ENCODE data around the gene ANTXR1. TPM values are rescaled to one million over a fixed set of nuclear protein-coding genes. Genes with fewer than 3 reads are reported as not detected.

ANTXR1 gene
- total and polyA plus RNA-seq, 2 donors (not counting 1 experiment from before 2014, with no cell fraction given): 44.6 to 101 TPM

DNA sequence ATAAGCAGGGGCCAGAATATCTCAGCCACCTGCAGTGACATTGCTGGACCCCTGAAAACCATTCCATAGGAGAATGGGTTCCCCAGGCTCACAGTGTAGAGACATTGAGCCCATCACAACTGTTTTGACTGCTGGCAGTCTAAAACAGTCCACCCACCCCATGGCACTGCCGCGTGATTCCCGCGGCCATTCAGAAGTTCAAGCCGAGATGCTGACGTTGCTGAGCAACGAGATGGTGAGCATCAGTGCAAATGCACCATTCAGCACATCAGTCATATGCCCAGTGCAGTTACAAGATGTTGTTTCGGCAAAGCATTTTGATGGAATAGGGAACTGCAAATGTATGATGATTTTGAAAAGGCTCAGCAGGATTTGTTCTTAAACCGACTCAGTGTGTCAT lies 234.6 kb downstream of the ANTXR1 start:
- H3K36me3 ChIP-seq (ENCODE audit: control insufficient read depth, insufficient read depth, low read length): no peaks in the 10 kb centered on the region
- DNase-seq (ENCODE audit: low read depth in 2 of 2): no peak

DNA sequence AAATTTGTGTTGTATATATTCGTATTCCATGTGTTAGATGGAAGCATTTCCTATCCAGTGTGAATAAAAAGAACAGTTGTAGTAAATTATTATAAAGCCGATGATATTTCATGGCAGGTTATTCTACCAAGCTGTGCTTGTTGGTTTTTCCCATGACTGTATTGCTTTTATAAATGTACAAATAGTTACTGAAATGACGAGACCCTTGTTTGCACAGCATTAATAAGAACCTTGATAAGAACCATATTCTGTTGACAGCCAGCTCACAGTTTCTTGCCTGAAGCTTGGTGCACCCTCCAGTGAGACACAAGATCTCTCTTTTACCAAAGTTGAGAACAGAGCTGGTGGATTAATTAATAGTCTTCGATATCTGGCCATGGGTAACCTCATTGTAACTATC lies 235.3 kb downstream of the ANTXR1 start:
- H3K36me3 ChIP-seq (ENCODE audit: control insufficient read depth, insufficient read depth, low read length): no peaks in the 10 kb centered on the region
- no peaks in the 10 kb centered on the region for H4K20me1 ChIP-seq (ENCODE audit: control insufficient read depth, extremely low read depth, insufficient read depth, low read length)
- H3K9me3 ChIP-seq (ENCODE audit: control insufficient read depth, insufficient read depth, low read depth, low read length): no peaks in the 10 kb centered on the region
- H3K4me3 ChIP-seq (replicated peaks in 1 of 4; ENCODE audit: control extremely low read depth in 1 of 4, insufficient read depth in 1 of 4, low read depth in 3 of 4, low read length in 4 of 4): no peak overlapping the region
- TF ChIP-seq, protein P1, sequence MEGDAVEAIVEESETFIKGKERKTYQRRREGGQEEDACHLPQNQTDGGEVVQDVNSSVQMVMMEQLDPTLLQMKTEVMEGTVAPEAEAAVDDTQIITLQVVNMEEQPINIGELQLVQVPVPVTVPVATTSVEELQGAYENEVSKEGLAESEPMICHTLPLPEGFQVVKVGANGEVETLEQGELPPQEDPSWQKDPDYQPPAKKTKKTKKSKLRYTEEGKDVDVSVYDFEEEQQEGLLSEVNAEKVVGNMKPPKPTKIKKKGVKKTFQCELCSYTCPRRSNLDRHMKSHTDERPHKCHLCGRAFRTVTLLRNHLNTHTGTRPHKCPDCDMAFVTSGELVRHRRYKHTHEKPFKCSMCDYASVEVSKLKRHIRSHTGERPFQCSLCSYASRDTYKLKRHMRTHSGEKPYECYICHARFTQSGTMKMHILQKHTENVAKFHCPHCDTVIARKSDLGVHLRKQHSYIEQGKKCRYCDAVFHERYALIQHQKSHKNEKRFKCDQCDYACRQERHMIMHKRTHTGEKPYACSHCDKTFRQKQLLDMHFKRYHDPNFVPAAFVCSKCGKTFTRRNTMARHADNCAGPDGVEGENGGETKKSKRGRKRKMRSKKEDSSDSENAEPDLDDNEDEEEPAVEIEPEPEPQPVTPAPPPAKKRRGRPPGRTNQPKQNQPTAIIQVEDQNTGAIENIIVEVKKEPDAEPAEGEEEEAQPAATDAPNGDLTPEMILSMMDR (conservative IDR thresholded peaks at IDR 0.05 in 1 of 2, IDR thresholded peaks at IDR 0.05 in 1 of 2; ENCODE audit: low read depth in 1 of 2, low read length in 2 of 2): no peak
- no peak for TF ChIP-seq EZH2 (IDR thresholded peaks at IDR 0.05; ENCODE audit: low read length, missing control alignments)
- no peak overlapping the region for H2AFZ ChIP-seq (ENCODE audit: low read length)
- H3K4me1 ChIP-seq (ENCODE audit: control insufficient read depth, extremely low read depth, insufficient read depth, low read length): peaks cover 4% of the 10 kb centered on the region
- H3K27me3 ChIP-seq (ENCODE audit: control insufficient read depth, insufficient read depth, low read length): no peaks in the 10 kb centered on the region
- no peak overlapping the region for H3K4me2 ChIP-seq (ENCODE audit: extremely low read depth, insufficient read depth, low read length)
- H3K79me2 ChIP-seq (ENCODE audit: control insufficient read depth, insufficient read depth, low read length): no peaks in the 10 kb centered on the region
- no peak overlapping the region for H3K9ac ChIP-seq (ENCODE audit: insufficient read depth, low read length)
- no peak for DNase-seq (ENCODE audit: low read depth in 2 of 2)
- no peak overlapping the region for H3K27ac ChIP-seq (ENCODE audit: insufficient read depth, low read length)

More for the DNA sequence above, 234.6 kb downstream of the ANTXR1 start:
- Histone ChIP-seq H3K4me1 (ENCODE audit: control insufficient read depth, extremely low read depth, insufficient read depth, low read length) (peaks cover 8% of the 10 kb centered on the region), H2AFZ (ENCODE audit: low read length) (no peak overlapping the region), H3K27ac (ENCODE audit: insufficient read depth, low read length) (no peak overlapping the region), H3K4me2 (ENCODE audit: extremely low read depth, insufficient read depth, low read length) (no peak overlapping the region), H3K27me3 (ENCODE audit: control insufficient read depth, insufficient read depth, low read length) (no peaks in the 10 kb centered on the region), H3K9ac (ENCODE audit: insufficient read depth, low read length) (no peak overlapping the region), H3K4me3 (replicated peaks in 1 of 4; ENCODE audit: control extremely low read depth in 1 of 4, insufficient read depth in 1 of 4, low read depth in 3 of 4, low read length in 4 of 4) (no peak overlapping the region), H4K20me1 (ENCODE audit: control insufficient read depth, extremely low read depth, insufficient read depth, low read length) (no peaks in the 10 kb centered on the region), H3K79me2 (ENCODE audit: control insufficient read depth, insufficient read depth, low read length) (no peaks in the 10 kb centered on the region), H3K9me3 (ENCODE audit: control insufficient read depth, insufficient read depth, low read depth, low read length) (no peaks in the 10 kb centered on the region)
- TF ChIP-seq, protein P1 (conservative IDR thresholded peaks at IDR 0.05 in 1 of 2, IDR thresholded peaks at IDR 0.05 in 1 of 2; ENCODE audit: low read depth in 1 of 2, low read length in 2 of 2): no peak
- TF ChIP-seq EZH2 (IDR thresholded peaks at IDR 0.05; ENCODE audit: low read length, missing control alignments): no peak

DNA sequence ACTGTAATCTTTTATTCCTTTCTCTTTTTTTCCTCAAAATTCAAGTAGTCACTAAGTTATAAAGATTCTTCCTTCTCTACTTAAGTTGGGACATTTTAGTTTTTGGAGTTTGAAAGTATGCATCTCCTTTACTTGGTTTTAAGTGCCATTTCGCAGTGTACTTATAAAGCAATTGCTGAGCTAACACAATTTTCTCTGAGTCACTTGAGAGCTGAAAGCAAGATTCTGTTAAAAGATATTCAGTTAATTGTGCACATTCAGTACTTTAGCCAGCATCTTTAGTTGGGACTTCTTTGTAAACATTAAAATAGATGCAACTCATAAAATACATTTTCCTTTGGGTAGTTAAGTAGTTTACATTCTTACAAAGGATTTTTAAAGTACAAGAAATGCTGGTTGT lies 238.0 kb downstream of the ANTXR1 start:
- no peak overlapping the region for H3K4me3 ChIP-seq (replicated peaks in 1 of 4; ENCODE audit: control extremely low read depth in 1 of 4, insufficient read depth in 1 of 4, low read depth in 3 of 4, low read length in 4 of 4)
- H3K27me3 ChIP-seq (ENCODE audit: control insufficient read depth, insufficient read depth, low read length): no peaks in the 10 kb centered on the region
- no peaks in the 10 kb centered on the region for H3K36me3 ChIP-seq (ENCODE audit: control insufficient read depth, insufficient read depth, low read length)
- DNase-seq (ENCODE audit: low read depth in 2 of 2): no peak
- H3K27ac ChIP-seq (ENCODE audit: insufficient read depth, low read length): no peak overlapping the region
- no peak overlapping the region for H3K9ac ChIP-seq (ENCODE audit: insufficient read depth, low read length)
- no peak overlapping the region for H3K4me2 ChIP-seq (ENCODE audit: extremely low read depth, insufficient read depth, low read length)
- H2AFZ ChIP-seq (ENCODE audit: low read length): no peak overlapping the region
- H3K9me3 ChIP-seq (ENCODE audit: control insufficient read depth, insufficient read depth, low read depth, low read length): no peaks in the 10 kb centered on the region
- TF ChIP-seq EZH2 (IDR thresholded peaks at IDR 0.05; ENCODE audit: low read length, missing control alignments): no peak
- TF ChIP-seq, protein P1 (conservative IDR thresholded peaks at IDR 0.05 in 1 of 2, IDR thresholded peaks at IDR 0.05 in 1 of 2; ENCODE audit: low read depth in 1 of 2, low read length in 2 of 2): no peak
- no peaks in the 10 kb centered on the region for H4K20me1 ChIP-seq (ENCODE audit: control insufficient read depth, extremely low read depth, insufficient read depth, low read length)
- peaks cover 4% of the 10 kb centered on the region for H3K4me1 ChIP-seq (ENCODE audit: control insufficient read depth, extremely low read depth, insufficient read depth, low read length)
- H3K79me2 ChIP-seq (ENCODE audit: control insufficient read depth, insufficient read depth, low read length): no peaks in the 10 kb centered on the region
